ENCODE results near the gene ACE.

Gene ACE

GRCh38 chr17:63519116-63519881 lies 42.4 kb downstream of the ACE start:
- H3K9me3 ChIP-seq (ENCODE audit: control insufficient read depth, insufficient read depth, low read depth, low read length): no peaks in the 10 kb centered on the region
- H3K9ac ChIP-seq (ENCODE audit: low read length): no peak overlapping the region
- no peak overlapping the region for H3K27ac ChIP-seq (ENCODE audit: low read depth, low read length)
- peaks cover 20% of the 10 kb centered on the region for H3K4me1 ChIP-seq (ENCODE audit: control insufficient read depth, insufficient read depth, low read length)
- H3K36me3 ChIP-seq (ENCODE audit: control insufficient read depth, insufficient read depth, low read length): no peaks in the 10 kb centered on the region
- no peak overlapping the region for H3K4me3 ChIP-seq (ENCODE audit: low read depth, low read length)
- H3K27me3 ChIP-seq (ENCODE audit: control insufficient read depth, insufficient read depth, low read length): peaks cover 18% of the 10 kb centered on the region

GRCh38 chr17:63519972-63520882 lies 43.4 kb downstream of the ACE start:
- Histone ChIP-seq H3K4me1 (ENCODE audit: control insufficient read depth, insufficient read depth, low read length) (peaks cover 20% of the 10 kb centered on the region), H3K36me3 (ENCODE audit: control insufficient read depth, insufficient read depth, low read length) (no peaks in the 10 kb centered on the region), H3K27ac (ENCODE audit: low read depth, low read length) (no peak overlapping the region), H3K9ac (ENCODE audit: low read length) (no peak overlapping the region), H3K4me3 (ENCODE audit: low read depth, low read length) (no peak overlapping the region), H3K27me3 (ENCODE audit: control insufficient read depth, insufficient read depth, low read length) (peaks cover 17% of the 10 kb centered on the region), H3K9me3 (ENCODE audit: control insufficient read depth, insufficient read depth, low read depth, low read length) (no peaks in the 10 kb centered on the region)

GRCh38 chr17:63523253-63523855 lies 46.5 kb downstream of the ACE start, which contains the start of gene KCNH6:
Gene KCNH6, plus strand, starts transcription at chr17:63523358. Its CDS starts 56 bp downstream, at chr17:63523414.
- no peaks in the 10 kb centered on the region for H3K36me3 ChIP-seq (ENCODE audit: control insufficient read depth, insufficient read depth, low read length)
- peak within 1 kb of the TSS; percentile 84 for H3K4me3 ChIP-seq (ENCODE audit: low read depth, low read length)
- H3K9ac ChIP-seq (ENCODE audit: low read length): peak within 1 kb of the TSS; percentile 34
- no peak within 1 kb of the TSS for H3K27ac ChIP-seq (ENCODE audit: low read depth, low read length)
- H3K4me1 ChIP-seq (ENCODE audit: control insufficient read depth, insufficient read depth, low read length): peaks cover 20% of the 10 kb centered on the region
- H3K27me3 ChIP-seq (ENCODE audit: control insufficient read depth, insufficient read depth, low read length): peaks cover 20% of the 10 kb centered on the region
- no peaks in the 10 kb centered on the region for H3K9me3 ChIP-seq (ENCODE audit: control insufficient read depth, insufficient read depth, low read depth, low read length)

GRCh38 chr17:63524051-63524450 lies 47.2 kb downstream of the ACE start:
- no peak overlapping the region for H3K9ac ChIP-seq (ENCODE audit: low read length)
- H3K9me3 ChIP-seq (ENCODE audit: control insufficient read depth, insufficient read depth, low read depth, low read length): no peaks in the 10 kb centered on the region
- H3K4me1 ChIP-seq (ENCODE audit: control insufficient read depth, insufficient read depth, low read length): peaks cover 20% of the 10 kb centered on the region
- no peaks in the 10 kb centered on the region for H3K36me3 ChIP-seq (ENCODE audit: control insufficient read depth, insufficient read depth, low read length)
- no peak overlapping the region for H3K27ac ChIP-seq (ENCODE audit: low read depth, low read length)
- H3K27me3 ChIP-seq (ENCODE audit: control insufficient read depth, insufficient read depth, low read length): peaks cover 20% of the 10 kb centered on the region
- peak overlapping the region; percentile 84; the same call in 1 of the 2 replicates for H3K4me3 ChIP-seq (ENCODE audit: low read depth, low read length)

GRCh38 chr17:63525190-63525946 lies 48.5 kb downstream of the ACE start:
- peaks cover 17% of the 10 kb centered on the region for H3K4me1 ChIP-seq (ENCODE audit: control insufficient read depth, insufficient read depth, low read length)
- no peak overlapping the region for H3K27ac ChIP-seq (ENCODE audit: low read depth, low read length)
- no peaks in the 10 kb centered on the region for H3K36me3 ChIP-seq (ENCODE audit: control insufficient read depth, insufficient read depth, low read length)
- no peaks in the 10 kb centered on the region for H3K9me3 ChIP-seq (ENCODE audit: control insufficient read depth, insufficient read depth, low read depth, low read length)
- H3K4me3 ChIP-seq (ENCODE audit: low read depth, low read length): no peak overlapping the region
- H3K9ac ChIP-seq (ENCODE audit: low read length): no peak overlapping the region
- H3K27me3 ChIP-seq (ENCODE audit: control insufficient read depth, insufficient read depth, low read length): peaks cover 20% of the 10 kb centered on the region

- peaks cover 20% of the 10 kb centered on the region for H3K27me3 ChIP-seq (ENCODE audit: control insufficient read depth, insufficient read depth, low read length)
- no peaks in the 10 kb centered on the region for H3K9me3 ChIP-seq (ENCODE audit: control insufficient read depth, insufficient read depth, low read depth, low read length)
- peaks cover 11% of the 10 kb centered on the region for H3K4me1 ChIP-seq (ENCODE audit: control insufficient read depth, insufficient read depth, low read length)
- no peaks in the 10 kb centered on the region for H3K36me3 ChIP-seq (ENCODE audit: control insufficient read depth, insufficient read depth, low read length)
- no peak overlapping the region for H3K27ac ChIP-seq (ENCODE audit: low read depth, low read length)
- H3K9ac ChIP-seq (ENCODE audit: low read length): no peak overlapping the region
- H3K4me3 ChIP-seq (ENCODE audit: low read depth, low read length): no peak overlapping the region
Measured at GRCh38 chr17:63526861-63527260, 50.0 kb downstream of the ACE start.

GRCh38 chr17:63528183-63528582 lies 51.3 kb downstream of the ACE start:
- Histone ChIP-seq H3K27ac (ENCODE audit: low read depth, low read length) (no peak overlapping the region), H3K9me3 (ENCODE audit: control insufficient read depth, insufficient read depth, low read depth, low read length) (no peaks in the 10 kb centered on the region), H3K36me3 (ENCODE audit: control insufficient read depth, insufficient read depth, low read length) (no peaks in the 10 kb centered on the region), H3K4me1 (ENCODE audit: control insufficient read depth, insufficient read depth, low read length) (peaks cover 16% of the 10 kb centered on the region), H3K27me3 (ENCODE audit: control insufficient read depth, insufficient read depth, low read length) (peaks cover 20% of the 10 kb centered on the region), H3K4me3 (ENCODE audit: low read depth, low read length) (no peak overlapping the region), H3K9ac (ENCODE audit: low read length) (no peak overlapping the region)

GRCh38 chr17:63529711-63530556 lies 53.1 kb downstream of the ACE start:
- Histone ChIP-seq H3K4me1 (ENCODE audit: control insufficient read depth, insufficient read depth, low read length) (peaks cover 9% of the 10 kb centered on the region; the same call in 1 of the 2 replicates), H3K9ac (ENCODE audit: low read length) (no peak overlapping the region), H3K4me3 (ENCODE audit: low read depth, low read length) (no peak overlapping the region), H3K36me3 (ENCODE audit: control insufficient read depth, insufficient read depth, low read length) (no peaks in the 10 kb centered on the region), H3K27me3 (ENCODE audit: control insufficient read depth, insufficient read depth, low read length) (peaks cover 4% of the 10 kb centered on the region; the same call in 1 of the 2 replicates), H3K9me3 (ENCODE audit: control insufficient read depth, insufficient read depth, low read depth, low read length) (no peaks in the 10 kb centered on the region), H3K27ac (ENCODE audit: low read depth, low read length) (no peak overlapping the region)

- Histone ChIP-seq H3K27ac (ENCODE audit: low read depth, low read length) (no peak overlapping the region), H3K36me3 (ENCODE audit: control insufficient read depth, insufficient read depth, low read length) (no peaks in the 10 kb centered on the region), H3K4me1 (ENCODE audit: control insufficient read depth, insufficient read depth, low read length) (peaks cover 9% of the 10 kb centered on the region; the same call in 1 of the 2 replicates), H3K4me3 (ENCODE audit: low read depth, low read length) (no peak overlapping the region), H3K9ac (ENCODE audit: low read length) (no peak overlapping the region), H3K27me3 (ENCODE audit: control insufficient read depth, insufficient read depth, low read length) (no peaks in the 10 kb centered on the region; the same call in 1 of the 2 replicates), H3K9me3 (ENCODE audit: control insufficient read depth, insufficient read depth, low read depth, low read length) (no peaks in the 10 kb centered on the region)
Measured at GRCh38 chr17:63530557-63531021, 53.7 kb downstream of the ACE start.
